ENCODE data around the gene MYO1E.
"Not testable (repeated sequence)": the region's sequence is repeated elsewhere in the genome, so short reads cannot be mapped to it uniquely, and the experiment has no call there.

MYO1E gene

DNA sequence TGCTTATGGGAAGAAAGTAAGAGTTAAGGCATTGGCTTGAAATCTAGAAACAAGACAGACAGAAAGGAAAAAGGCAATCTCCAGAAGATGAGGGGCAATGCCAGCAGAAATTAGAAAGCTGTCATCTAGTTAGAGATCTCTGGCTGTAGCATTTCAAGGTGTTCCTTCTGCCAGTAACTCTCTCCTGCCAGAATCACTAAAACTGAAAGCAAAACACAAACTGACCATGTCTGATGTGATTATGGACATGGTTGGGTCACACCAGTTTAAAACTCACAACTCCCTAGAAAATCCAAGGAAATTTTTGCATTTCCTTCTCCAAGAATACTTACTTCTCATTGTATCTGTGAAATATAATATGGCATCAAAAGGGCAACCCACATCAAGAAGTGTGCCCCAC lies 83.1 kb downstream of the MYO1E start:
- no peak for DNase-seq

DNA sequence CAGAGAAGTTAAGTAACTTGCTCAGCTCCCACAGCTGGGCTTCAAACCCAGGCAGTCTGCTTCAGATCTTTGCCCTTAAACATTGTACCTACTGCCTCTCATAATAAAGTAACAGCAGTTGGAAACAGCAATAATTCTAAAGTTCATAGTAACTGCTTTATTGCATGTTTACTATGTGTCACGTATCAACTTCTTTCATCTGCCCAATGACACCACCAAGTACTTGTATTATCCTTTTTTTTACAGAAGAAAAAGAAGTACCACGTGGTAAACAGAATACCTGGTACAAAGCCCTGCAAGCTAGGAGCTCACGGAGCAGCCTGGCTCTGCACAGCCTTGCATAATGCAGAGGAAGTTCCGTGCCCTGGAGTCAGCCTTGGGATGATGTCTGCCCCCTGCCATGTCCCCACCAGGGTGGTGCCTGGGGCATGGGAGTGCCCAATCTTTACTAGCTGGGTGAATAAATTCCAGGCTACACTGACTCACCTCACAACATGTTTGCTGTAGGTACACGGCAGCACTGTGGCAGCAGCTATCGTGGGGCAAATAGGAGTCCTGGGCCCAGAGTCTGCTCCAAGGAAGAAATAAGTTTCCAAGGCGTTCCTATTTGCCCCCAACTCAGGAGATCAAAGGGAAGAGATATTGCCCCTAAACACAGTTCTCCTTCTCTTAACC lies 88.8 kb downstream of the MYO1E start:
- no peak for DNase-seq

DNA sequence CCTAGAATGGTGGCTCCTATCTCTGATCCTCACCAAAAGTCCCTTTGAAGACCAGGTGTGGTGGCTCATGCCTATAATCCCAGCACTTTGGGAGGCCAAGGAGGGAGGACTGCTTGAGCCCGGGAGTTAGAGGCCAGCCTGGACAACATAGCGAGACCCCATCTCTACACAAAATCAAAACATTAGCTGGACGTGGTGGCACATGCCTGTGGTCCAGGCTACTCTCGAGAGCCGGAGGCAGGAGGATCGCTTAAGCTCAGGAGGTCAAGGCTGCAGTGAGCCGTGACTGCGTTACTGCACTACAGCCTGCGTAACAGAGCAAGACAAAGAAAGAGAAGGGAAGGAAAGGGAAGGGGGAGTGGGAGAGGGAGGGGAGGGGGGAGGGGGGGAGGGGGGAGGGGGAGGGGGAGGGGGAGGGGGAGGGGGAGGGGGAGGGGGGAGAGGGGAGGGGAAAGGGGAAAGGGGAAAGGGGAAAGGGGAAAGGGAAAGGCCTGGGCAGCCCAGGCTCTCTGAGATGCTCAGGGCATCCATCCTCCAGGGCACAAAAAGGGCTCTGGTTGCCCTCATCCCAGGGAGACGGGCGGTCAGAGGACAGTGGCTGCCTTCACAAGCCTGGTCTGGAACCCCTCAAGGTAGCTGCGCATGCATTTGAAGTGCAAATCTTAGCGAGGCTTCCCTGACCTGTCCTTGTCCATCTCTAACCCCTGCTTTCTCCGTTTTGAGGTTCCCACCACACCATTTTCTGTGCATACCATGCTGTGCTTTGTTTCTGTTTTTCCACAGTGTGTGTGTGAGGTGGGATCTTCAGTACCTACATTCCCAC lies 89.9 kb downstream of the MYO1E start:
- no peak for DNase-seq

DNA sequence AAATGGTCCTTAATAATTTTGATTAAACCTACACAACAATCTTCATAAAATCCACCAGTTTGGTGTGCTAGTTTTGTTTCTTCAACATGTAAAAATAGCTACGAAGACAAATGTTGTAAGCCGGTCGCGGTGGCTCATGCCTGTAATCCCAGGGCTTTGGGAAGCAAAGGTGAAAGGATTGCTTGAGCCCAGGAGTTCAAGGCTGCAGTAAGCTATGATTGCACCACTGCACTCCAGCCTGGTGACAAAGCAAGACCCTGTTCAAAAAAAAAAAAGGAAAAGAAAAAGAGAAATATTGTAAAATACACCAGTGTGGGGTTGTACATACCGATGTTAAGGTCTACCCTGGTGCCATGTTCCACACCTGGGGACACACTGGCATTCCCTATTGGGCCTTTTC lies 91.0 kb downstream of the MYO1E start:
- no peak for DNase-seq

DNA sequence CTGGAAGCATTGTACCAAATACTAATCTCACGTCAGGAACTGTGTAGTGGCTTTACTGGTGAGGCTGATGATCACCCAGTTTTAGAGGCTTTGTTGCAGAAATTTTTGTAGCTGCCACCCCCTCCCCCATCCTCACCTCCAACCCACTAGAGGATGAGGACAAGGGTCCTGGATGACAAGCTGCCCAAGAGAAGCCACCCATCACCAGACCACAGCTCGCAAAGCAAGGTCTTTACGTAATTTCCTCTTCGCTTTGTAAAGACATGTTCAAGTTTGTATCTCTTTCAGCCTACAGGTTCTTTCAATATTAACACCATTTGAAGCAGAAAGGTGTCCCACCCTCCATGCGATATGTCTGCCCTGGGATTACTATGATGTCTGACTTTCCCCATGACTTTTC lies 91.8 kb downstream of the MYO1E start:
- no peak for DNase-seq

DNA sequence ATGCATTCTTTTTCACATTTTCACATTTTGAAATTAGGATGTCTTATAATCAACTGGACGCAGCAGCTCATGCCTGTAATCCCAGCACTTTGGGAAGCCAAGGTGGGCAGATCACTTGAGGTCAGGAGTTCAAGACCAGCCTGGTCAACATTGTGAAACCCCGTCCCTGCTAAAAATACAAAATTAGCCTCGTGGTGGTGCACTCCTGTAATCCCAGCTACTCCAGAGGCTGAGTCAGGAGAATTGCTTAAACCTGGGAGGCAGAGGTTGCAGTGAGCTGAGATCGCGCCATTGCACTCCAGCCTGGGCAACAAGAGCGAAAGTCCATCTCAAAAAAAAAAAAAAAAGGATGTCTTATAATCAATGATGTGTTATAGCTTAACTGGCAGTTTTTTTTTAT lies 92.4 kb downstream of the MYO1E start:
- DNase-seq: not testable (repeated sequence)

DNA sequence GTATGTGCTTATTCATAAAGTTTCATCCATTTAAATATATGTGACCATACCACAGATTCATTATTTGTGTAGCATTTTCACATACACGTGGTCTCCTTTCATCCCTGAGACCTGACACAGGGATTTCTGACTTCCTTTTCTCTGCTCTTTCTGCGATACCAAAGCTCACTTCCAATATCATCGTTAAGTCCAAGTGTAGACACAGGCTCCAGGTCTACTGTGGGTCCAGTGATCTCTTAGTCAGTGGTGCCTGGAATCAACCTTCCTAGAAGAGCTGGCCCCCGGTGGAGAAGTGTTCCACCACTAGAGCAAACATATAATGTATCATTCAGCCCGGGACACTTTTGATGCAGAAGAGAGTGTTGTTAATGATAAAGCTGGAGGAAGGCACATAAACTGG lies 93.6 kb downstream of the MYO1E start:
- no peak for DNase-seq

DNA sequence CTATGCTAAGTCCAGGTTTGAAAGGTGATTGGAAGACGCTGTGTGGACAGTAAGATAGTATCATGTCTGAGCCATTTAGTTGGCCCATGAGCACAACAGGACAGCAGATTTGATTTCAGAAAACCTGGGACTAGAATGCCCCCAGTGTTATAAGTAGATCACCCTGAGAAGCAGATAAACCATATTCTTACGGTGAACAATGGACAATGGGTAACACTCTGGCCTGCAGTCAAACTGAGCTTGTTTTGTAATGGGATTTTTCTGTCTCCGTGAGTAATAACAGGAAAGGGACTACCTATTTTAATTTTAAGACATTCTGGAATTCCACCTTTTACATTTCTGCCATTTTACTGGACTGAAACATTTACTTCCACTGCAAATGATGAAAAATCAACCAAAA lies 94.6 kb downstream of the MYO1E start:
- no peak for DNase-seq

DNA sequence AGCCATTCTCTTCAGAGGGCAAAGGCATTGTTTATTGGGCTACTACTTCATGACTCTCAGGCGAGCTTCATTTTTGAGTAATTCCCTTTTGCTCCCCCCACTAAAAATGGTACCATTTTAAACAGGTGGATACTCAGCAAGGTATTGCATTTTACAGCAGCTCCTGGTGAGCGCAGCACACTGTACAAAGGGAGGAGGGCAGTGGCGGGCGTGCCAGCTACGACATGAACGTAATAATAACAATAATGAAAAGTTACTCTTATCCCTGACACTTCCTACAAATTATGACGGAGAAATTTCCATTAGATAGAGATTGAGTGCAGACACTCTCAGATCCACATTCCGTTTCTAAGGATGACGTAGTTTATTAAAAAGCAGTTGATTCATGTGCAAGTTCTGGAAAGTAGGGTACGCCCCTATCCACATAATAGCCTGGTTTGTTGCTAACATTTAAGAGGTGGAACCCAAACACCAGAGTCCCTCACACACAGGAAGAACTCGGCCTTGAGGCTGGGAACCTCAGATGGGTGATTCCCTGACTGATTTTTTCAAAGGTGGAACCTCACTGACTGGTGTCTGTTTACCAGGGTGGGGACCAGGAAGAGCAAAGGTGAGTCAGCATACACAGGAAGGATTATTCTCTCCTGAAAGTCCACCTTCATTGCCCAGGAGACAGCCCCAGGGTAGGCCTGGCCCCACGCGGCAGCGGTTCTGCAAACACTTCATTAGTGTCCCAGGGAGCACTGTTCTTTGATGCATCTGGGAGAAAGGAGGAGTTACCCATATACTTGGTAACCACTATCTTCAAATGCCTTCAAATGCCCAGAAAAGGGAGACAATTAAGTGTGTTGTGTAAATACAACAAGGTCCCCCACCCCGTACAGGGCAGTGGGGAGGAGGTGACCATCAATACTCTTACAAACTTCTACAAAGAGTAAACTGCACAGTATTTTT lies 96.2 kb downstream of the MYO1E start:
- DNase-seq: no peak

DNA sequence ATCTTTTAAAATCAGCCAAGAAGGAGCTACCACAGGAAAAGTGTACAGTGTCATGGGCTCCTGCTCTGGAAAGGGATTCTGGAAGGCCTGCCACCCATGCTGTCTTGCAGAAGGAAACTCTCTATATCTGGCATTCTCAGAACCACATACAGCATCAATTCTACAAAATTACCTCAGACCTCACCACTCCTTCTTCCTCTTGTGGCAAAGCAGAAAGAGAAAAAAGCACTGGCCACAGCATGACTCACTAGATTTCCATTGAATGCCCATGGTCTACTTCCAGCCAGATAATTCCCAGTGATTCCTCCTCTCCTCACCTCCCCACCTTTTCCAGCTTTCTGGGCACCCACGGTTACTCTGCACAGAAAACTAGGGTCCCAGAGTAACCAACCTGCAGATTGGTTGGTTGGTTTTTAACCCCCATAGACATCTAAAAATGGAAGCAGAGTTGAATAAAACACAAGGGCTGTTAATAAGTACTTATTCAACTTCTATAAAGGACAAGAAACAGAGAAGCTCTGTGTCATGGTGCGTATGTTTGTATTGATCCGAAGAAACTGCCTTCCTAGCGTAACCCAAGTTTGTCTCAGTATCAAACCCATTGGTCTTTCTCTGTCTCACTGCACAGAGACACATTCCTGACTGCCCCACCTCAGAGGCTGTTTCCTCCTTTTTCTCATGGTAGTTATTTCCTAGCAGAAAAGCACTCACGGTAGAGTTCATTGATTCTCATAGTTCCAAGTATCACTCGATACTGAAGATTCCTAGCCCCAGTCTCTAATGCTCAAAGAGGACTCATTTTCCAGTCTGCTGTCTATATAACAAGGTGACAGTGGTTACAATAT lies 98.3 kb downstream of the MYO1E start:
- DNase-seq: peak; percentile 34

DNA sequence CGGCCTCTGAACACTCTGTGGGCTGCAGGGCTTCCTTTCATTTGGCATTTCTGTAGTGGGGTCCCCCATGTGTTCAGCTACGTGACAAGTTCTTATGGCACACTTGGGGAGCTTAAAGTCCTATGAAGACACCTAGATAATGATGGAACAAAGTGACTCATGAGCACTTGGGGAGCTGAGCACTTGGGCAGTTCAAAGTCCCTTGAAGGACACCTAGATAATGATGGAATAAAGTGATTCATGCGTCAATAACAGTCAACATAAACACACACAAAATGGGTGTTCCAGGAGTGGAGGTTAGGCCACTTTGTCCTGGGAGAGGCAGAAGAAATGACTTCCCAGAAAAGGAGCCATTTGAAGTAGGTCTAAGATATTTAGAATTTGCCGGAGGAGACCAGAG lies 99.4 kb downstream of the MYO1E start:
- no peak for DNase-seq

DNA sequence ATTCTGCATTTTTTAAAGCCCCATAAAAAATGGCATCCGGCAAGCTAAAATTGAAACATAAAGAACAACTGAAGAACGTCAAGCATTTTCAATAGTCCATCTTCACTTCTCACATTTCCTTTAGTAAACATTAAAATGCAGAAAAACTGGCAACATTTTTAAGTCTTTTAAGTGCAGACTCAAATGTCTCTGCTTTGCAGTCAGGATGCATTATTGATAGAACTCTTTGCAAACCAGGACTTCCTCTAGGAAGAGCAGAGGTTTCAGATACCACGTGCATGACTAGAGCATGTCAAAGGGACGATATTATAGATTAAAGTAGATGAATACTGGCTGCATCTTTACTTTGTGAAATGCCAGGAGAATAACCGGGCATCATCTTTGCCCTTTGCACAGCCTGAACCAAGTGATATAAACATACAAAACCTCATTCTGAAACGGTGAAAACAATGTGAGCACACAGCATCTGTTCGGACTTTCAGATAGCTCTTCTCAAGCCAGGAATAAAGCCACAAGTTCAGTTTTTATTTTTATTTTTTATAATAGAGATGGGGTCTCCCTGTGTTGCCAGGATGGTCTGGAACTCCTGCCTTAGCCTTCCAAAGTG lies 101.0 kb downstream of the MYO1E start:
- DNase-seq: no peak

DNA sequence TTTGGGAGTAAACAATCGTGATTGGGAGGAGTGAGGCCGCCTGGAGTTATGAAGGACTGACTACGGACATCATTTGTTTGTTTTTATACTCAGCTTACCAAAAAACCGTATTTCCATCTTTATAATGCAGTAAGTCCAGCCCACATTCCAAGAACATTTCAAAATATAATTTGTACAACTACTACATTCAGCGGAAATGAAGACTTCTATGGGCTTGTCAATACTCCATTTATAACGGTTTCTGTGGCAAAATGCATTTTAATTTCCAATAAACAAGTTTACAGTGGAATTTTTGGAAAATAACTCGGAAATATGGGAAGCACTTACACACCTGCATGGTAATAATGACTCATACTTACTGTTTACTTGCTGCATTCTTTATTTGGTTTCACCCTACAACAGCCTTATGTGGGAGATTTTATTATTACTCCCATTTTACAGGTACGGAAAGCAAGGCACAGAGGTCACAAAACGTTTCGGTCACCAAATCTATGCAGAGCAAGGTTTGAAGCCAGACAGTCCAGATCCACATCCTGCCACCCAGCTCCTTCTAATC lies 103.7 kb downstream of the MYO1E start:
- DNase-seq: no peak

DNA sequence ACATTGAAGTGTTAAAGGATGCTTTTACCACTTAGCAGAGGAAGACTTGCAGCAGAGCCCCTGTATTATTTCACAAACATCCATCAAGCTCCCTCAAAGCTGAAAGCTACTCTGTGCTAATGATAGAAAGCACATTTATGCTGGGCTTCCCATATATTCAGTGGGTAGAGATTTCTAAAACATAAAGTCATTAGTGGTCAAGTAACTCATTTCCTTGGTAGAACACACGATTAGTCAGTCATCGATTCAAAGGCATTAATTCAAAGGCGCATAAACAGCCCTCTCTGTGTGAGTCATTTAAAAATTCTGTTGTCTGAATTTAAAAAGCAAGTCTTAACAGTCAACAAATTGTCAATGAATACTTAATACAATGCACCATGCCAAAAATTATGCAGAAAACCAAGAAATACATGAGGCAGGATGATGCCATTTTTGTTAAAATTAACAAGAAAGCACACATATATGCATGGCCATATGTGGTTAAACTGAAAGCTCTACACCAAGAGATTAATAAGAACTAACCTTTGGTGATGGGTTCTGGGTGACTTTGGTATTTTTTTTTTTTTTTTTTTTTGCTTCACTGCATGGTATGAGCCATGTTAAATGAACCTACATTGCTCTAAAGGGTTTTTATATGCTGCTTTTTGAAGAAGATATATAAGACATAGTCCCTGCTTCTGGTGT lies 104.4 kb downstream of the MYO1E start:
- peak; percentile 36 for DNase-seq

DNA sequence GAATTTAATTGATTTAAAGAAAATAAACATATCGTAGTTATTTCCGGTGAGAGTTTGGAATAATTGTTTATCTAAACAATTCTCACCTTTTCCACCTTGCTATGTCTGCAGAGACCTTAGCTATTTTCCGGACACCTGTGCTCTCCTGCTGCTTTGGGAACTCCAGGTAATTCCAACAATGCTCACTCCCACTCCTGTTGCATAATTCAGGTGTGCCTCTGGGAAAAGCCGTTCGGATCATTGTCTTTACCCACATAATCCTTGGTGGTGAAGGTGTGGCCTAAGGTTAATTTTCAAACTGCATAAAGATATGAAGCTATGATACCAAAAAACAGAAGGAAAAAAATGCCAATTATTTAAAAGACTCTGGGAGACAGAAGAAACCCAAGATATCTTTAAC lies 106.6 kb downstream of the MYO1E start:
- DNase-seq: no peak

DNA sequence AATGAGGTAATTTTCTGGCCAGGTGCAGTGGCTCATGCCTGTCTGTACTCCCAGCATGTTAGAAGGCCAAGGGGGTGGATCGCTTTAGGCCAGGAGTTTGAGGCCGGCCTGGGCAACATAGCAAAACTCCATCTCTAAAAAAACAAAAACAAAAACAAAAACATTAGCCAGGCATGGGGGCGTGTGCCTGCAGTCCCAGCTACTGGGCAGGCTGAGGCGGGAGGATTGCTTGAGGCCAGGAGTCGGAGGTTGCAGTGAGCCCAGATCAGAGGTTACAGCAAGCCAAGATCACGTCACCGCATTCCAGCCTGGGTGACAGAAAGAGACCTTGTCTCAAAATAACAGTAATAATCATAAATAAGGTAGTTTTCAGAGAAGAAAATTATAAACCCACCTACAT lies 110.4 kb downstream of the MYO1E start:
- DNase-seq: no peak

DNA sequence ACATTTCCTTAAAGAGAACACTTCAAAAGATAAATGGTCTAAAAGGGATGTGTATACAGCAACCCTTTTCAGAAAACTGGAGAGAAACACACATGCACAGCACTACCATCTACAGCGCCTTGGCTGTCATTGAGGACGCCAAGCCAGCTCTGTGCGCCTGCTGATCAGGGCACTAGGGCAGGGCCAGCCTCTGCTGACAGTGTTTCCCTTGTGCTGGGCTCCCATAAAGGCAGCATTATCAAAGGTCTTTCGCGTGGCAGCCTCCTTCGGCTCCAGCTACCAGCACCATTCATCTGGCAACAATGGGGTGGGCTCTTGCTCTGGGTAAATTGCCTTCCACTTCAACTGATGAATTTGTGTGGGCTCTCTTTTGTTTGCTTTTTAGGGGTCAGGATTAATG lies 112.6 kb downstream of the MYO1E start:
- DNase-seq: no peak

DNA sequence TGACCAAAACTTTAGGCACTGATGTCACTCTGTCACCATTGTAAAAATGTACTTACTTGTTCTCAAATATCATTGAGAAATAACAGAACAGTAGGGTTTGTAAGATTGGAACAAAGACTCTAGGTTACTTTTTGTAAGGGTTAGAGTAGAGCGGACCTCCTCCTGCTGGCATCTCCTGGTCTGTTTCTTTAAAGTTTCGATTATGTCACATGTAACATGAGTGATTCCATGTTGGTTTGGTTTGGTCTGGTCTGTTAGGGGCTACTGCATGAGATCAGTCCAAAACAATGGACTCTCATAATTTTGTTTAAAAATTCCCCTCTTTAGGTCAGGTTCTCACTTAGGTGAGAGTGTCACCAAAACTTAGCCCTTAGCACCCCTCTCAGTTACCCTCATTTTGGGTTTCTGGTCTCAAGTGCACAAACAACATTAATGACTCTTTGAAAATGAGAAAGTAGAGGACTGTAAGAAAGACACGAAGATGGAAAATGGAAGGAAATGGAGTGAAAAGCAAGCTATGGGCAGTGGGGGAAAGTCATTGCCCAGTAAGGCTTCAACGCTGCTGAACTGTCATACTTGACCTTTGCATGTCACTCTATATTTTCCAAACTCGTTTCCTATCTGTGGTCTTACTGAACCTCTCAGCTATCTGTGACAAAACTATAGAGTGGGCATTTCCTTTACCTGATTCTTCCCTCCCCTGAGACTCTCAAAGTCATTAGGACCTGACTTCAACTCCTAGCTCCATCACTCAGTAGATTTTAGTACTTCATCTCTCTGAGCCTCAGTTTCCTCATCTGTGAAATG lies 113.3 kb downstream of the MYO1E start:
- no peak for DNase-seq

DNA sequence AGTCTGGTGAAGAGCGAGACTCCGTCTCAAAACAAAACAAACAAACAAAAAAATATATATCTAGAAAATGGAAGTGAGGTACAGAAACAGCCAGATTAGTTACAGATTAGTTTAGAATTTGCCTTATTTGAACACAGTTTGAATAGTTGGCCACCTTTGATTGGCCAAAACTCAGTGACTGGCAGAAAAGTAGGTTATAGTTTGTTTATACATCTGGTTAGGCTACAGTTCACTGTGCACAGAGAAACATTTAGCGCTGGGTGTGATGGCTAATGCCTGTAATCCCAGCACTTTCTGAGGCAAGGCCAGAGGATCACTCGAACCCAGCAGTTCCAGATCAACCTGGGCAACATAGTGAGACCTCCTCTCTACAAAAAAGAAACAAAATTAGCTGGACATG lies 114.4 kb downstream of the MYO1E start:
- no peak for DNase-seq

DNA sequence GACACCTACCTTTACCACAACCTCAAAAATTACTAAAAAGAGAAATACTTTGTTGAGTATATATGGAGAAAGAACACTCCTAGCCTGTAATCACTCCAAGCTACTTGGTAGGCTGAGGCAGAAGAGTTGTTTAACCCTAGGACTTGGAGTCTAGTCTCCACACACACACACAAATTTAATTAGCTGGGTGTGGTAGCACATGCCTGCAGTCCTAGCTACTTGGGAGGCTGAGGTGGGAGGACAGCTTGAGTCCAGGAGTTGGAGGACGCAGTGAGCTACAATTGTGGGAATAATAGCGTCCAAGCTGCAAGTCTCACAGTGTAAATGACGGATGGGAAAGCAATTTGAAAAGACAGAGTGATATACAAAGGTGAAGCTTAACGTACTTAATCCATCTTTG lies 115.5 kb downstream of the MYO1E start:
- DNase-seq: no peak

Data from activated CD4-positive, alpha-beta T cell treated with anti-CD3 and anti-CD28 coated beads, Interleukin-2, amount 50 U/mL, for 16 hours (primary cell).